Ramos (cell line): Measurements from ENCODE around the gene GPR142.

Source experiments
- in situ Hi-C: fragments of 300-500 bp; cut with MboI; formaldehyde crosslinking; loops from one replicate; pipeline ENCODE4 v1.14.3; 2022; ENCODE audit warnings: low sequenced_read_pairs; ENCODE audit not compliant: unreplicated experiment

GPR142 gene

GRCh38 chr17:74343526-74344284, 23.6 kb upstream of the GPR142 start:
- in situ Hi-C loops = no loop called here

DNA sequence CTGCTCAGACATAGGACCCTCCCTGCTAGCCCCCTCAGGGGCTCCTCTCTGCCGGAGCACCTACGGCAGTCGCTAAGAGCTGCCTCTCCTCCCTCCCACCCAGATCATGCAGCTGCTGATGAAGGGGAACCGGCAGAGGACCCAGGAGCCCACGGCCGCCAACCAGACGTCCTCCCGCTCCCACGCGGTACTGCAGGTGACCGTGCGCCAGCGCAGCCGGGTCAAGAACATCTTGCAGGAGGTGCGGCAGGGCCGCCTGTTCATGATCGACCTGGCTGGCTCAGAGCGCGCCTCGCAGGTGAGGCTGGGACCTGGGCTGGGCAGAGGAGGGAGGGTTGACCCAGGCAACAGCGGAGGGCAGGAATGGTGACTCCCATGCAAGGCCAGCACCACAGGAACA, 22.6 kb upstream of the GPR142 start:
- in situ Hi-C loops = no loop called here

DNA sequence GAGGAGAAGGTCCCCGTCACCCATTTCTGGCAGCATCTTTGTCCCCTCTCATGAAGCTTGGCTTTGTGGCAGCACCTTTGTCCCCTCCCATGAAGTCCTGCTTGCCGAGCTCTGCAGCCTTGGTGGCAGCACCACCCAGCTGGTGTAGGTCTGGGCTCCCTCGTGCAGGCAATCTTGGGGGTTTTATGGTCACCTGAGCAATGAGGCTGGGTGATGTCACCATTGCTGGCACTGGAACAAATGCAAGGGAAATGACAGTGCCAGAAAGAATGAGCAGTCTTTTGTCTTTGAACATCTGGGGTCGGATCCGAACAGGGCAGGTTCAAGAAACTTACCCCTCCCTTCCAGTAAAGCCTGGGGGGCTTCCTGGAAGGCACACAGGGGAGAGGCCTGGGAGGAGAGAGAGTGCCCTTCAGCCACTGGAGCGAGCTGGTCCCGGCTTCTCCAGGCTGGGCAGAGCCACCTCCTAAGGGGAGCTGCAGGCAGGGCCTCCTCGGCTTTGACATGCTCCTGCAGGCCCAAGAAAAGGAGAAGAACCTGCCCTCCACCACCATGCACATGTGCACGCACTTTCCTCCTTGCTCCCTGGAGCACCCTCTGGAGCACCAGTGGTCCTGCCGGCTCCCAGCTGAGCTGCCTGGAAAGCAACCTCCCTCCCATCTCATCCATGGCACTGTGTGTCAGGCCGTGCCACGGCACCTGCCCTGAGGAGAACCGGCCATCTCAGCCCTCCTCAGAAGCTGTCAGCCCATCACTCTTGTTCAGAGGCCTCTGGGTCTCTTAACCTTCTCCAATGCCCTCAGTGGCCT, 21.7 kb upstream of the GPR142 start:
- in situ Hi-C loops = no loop called here

DNA sequence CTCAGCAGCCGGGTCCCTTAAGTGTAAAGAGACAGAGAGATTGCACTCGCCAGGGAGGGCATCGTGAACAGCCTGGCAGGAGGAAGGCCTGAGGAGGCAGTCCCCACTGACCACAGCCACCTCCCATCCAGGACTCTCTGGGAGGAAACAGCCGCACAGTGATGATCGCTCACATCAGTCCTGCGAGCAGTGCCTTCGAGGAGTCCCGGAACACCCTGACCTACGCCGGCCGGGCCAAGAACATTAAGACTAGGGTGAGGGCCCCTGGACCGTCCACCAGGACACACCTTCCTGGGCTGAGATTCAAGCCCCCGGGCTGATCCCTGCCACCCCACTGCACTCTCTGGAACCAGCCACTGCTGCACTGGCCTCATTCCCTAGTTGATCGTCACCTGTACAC, 19.7 kb upstream of the GPR142 start:
- in situ Hi-C loops = no loop called here

GRCh38 chr17:74349120-74349519, 18.2 kb upstream of the GPR142 start:
- in situ Hi-C loops = no loop called here

GRCh38 chr17:74350486-74350885, 16.8 kb upstream of the GPR142 start:
- in situ Hi-C loops = no loop called here

- in situ Hi-C loops = no loop called here
Observed at GRCh38 chr17:74351552-74352210, 15.6 kb upstream of the GPR142 start.

GRCh38 chr17:74353446-74354060, 13.8 kb upstream of the GPR142 start:
- in situ Hi-C loops = no loop called here

DNA sequence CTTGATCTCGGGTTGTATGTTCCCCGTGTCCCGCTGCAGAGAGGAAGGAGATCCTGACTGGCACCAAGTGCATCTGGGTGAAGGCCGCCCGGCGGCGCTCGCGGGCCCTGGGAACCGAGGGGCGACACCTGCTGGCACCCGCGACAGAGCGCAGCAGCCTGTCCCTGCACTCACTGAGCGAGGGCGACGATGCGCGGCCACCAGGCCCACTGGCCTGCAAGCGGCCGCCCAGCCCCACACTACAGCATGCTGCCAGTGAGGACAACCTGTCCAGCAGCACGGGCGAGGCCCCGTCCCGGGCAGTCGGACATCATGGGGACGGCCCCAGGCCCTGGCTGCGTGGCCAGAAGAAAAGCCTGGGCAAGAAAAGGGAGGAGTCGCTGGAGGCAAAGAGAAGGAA, 13.2 kb upstream of the GPR142 start:
- in situ Hi-C loops = no loop called here

DNA sequence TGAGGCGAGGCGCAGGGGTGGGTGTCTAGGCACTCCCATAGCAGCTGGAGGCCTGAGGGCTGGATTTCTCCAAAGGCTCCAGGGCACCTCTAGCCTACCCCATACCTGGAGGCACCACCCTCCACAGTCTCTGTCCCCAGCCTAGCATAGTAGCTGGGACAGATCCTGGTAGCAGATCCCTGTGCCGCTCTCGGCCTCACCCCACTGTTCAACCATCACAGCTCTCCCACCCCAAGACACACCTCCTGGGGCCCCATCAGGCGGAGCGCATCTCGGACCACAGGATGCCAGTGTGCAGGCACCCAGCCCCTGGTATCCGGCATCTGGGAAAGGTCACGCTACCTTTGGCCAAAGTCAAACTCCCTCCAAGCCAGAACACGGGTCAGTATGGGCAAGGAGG, 12.7 kb upstream of the GPR142 start:
- in situ Hi-C loops = no loop called here

GRCh38 chr17:74355065-74355464, 12.2 kb upstream of the GPR142 start:
- in situ Hi-C loops = no loop called here

- in situ Hi-C loops = no loop called here
Observed at GRCh38 chr17:74356646-74357465, 10.4 kb upstream of the GPR142 start.

DNA sequence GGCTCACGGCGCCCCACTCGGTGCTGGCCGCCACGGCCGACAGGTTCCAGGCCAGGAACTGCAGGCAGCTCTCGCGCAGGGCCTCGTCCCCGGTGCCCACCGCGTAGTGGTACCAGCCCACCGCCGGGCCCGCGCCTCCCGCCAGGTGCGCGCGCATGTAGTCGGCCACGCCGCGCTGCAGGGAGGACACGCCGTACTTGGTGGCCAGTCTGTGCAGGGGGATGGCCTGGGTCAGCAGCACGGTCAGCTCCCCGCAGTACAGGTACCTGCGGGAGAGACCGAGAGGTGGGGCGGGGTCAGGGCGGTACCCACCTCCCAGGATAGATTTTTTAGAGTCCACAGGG, 9.9 kb upstream of the GPR142 start:
- in situ Hi-C loops = no loop called here

DNA sequence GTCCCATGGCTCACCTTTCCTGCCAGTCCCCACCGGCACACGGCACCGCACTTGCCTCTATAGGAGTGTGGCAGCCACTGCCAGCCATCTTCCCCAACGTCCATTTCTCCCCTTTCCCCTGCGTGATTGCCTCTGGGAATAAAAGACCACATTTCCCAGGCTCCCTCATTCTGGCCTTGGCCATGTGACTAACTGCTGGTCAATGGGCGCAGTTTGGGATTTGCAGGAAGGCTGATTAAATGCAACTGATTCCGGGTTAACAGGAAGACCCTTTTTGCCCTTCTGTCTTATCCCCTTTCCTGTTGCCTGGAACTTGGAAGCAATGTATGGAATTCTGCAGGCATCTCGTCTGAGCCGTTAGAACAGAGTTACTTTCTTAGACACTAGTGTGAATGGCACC, 8.6 kb upstream of the GPR142 start:
- in situ Hi-C loops = no loop called here

DNA sequence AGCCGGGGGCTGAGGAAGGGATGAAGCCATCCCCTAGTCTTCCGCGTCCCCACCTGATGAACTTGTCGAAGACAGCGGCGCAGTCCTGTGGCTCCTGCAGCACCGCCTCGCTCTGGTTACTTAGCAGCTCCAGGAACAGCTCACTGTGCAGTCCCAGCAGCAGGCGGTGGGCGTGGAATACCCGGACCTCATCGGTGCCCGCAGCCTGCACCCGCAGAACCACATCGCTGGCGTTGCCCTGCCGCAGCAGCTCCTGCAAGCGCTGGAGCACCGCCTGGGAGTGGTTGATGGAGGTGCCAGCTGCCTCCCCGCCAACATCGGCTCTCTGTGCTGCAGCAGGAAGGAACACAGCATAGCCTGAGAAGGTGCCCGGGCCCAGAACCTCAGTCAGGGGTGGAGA, 7.4 kb upstream of the GPR142 start:
- in situ Hi-C loops = no loop called here

- in situ Hi-C loops = no loop called here
Observed at GRCh38 chr17:74360899-74361229, 6.4 kb upstream of the GPR142 start.

DNA sequence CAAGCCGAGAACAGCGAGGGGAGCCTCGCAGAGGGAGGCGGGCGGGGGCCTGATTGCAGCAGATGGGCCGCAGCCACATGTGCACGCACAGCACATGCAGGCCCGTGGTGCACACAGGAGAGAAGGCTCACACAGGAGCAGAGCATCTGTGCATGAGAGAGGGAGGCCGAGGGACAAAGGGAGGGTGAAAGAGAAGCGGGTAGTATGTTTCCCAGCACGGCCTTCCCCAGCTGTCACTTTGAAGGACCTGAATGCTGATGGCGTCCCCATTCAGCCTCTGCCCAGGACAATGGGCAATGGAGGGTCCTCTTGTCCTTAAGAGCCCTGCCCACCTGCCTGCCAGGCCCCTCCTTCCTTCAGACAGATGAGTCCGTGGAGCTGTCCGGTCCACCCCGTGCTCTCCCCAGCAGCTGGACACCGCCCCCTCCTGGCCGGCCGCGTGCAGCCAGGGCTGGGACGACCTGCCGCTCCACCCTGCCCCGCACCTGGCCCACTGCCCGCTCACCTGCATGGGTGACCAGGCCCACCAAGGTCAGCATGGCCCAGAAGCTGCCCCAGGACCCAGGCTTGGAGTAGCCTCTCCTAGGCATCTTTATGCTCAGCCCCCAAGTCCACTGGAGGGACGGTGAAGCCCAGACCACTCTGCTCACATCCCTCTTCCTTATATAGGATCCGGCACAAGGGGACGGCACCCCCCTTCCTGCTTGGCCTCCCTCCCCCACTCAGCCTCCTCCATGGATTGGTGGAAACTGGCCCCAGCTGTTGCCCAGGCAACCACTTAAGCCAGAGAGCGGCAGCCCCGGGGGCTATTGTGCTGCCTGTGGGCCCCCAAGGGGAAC, 5.9 kb upstream of the GPR142 start, which contains the start of gene BTBD17:
BTBD17 (minus strand) TSS at position 639 of the 839 bp plus-strand sequence; CDS start at position 590, 49 bp downstream.
- in situ Hi-C loops = no loop called here

- in situ Hi-C loops = no loop called here
Observed at GRCh38 chr17:74362069-74362405, 5.3 kb upstream of the GPR142 start.

- in situ Hi-C loops = no loop called here
Observed at GRCh38 chr17:74362810-74363498, 4.4 kb upstream of the GPR142 start.
